HEK293 (cell line): ENCODE data around the gene ZNF521.

Source experiments
- CTCF ChIA-PET: fragments of 350-600 bp; formaldehyde crosslinking; extraction: SDS; loops from one replicate; lab custom pipeline; 2021; ENCODE audit warnings: antibody characterized with exemption; lab: Yijun Ruan, JAX
- POLR2A ChIA-PET: fragments of 300-600 bp; formaldehyde crosslinking; extraction: SDS; loops from one replicate; lab custom pipeline; 2020; ENCODE audit warnings: antibody characterized with exemption, inconsistent platforms; lab: Yijun Ruan, JAX
- H3K27ac ChIP-seq: fragments of 200-500 bp; sonication (Bioruptor generic); 2 replicates; pipeline ENCODE4 v1.5.1; 2014; ENCODE audit warnings: low read depth, low read length, control low read depth, inconsistent platforms; ENCODE audit errors: extremely low read depth
- H3K36me3 ChIP-seq, 2 experiments: fragments of 200-500 bp in 1 of 2; sonication (Bioruptor generic) in 1 of 2; 1 replicate in 1 of 2; 2 replicates in 1 of 2; pipeline ENCODE4 v1.5.1; 2014 to 2017; ENCODE audit warnings: inconsistent platforms in 2 of 2, low read length in 2 of 2; ENCODE audit not compliant: control insufficient read depth in 2 of 2, insufficient read depth in 1 of 2
- H3K4me1 ChIP-seq: fragments of 200-500 bp; sonication (Bioruptor generic); 2 replicates; pipeline ENCODE4 v1.5.1; 2014; ENCODE audit warnings: mild to moderate bottlenecking, low read length, inconsistent platforms; ENCODE audit not compliant: control insufficient read depth, insufficient read depth
- H3K4me3 ChIP-seq: 2 replicates; pipeline ENCODE4 v1.5.1; 2011; ENCODE audit warnings: low read depth, mild to moderate bottlenecking, control low read depth, low read length, moderate library complexity
- H3K9me3 ChIP-seq: fragments of 200-500 bp; sonication (Bioruptor generic); 2 replicates; pipeline ENCODE4 v1.5.1; 2014; ENCODE audit warnings: low read depth, low read length, inconsistent platforms; ENCODE audit not compliant: control insufficient read depth, insufficient read depth
- FEZF1 ChIP-seq: fragments of 450-650 bp; formaldehyde crosslinking; IDR thresholded peaks from 2 replicates; pipeline ENCODE4 v1.5.1; 2016; ENCODE audit warnings: missing biosample characterization, missing genetic modification characterization
- KLF1 ChIP-seq: fragments of 450-650 bp; formaldehyde crosslinking; IDR thresholded peaks from 2 replicates; pipeline ENCODE4 v1.5.1; 2016; ENCODE audit warnings: missing biosample characterization, missing genetic modification characterization
- KLF10 ChIP-seq: fragments of 450-650 bp; IDR thresholded peaks from 2 replicates; pipeline ENCODE4 v1.5.1; 2018; ENCODE audit warnings: missing biosample characterization, mild to moderate bottlenecking, missing genetic modification characterization
- MEIS1 ChIP-seq: sonication (generic); formaldehyde crosslinking; IDR thresholded peaks from 2 replicates; pipeline ENCODE4 v1.8.1; 2022; ENCODE audit warnings: missing genetic modification reagents, mild to moderate bottlenecking, borderline replicate concordance
- OSR2 ChIP-seq: fragments of 450-650 bp; formaldehyde crosslinking; IDR thresholded peaks from 2 replicates; pipeline ENCODE4 v1.5.1; 2016; ENCODE audit warnings: missing biosample characterization, missing genetic modification characterization
- PRDM1 ChIP-seq: fragments of 450-650 bp; formaldehyde crosslinking; IDR thresholded peaks from 2 replicates; pipeline ENCODE4; 2016; ENCODE audit warnings: missing biosample characterization, missing genetic modification characterization
- SP7 ChIP-seq: fragments of 450-650 bp; formaldehyde crosslinking; IDR thresholded peaks from 2 replicates; pipeline ENCODE4 v1.5.1; 2016; ENCODE audit warnings: missing biosample characterization, missing genetic modification characterization
- TCF7L2 ChIP-seq: IDR thresholded peaks from 2 replicates; pipeline ENCODE4 v1.6.1; 2011; ENCODE audit warnings: low read depth, mild to moderate bottlenecking, inconsistent platforms, low read length, moderate library complexity, borderline replicate concordance
- ZFP69B ChIP-seq: fragments of 450-650 bp; formaldehyde crosslinking; IDR thresholded peaks from 2 replicates; pipeline ENCODE4 v1.5.1; 2016; ENCODE audit warnings: missing biosample characterization, missing genetic modification characterization
- ZNF138 ChIP-seq: fragments of 450-650 bp; formaldehyde crosslinking; IDR thresholded peaks from 2 replicates; pipeline ENCODE4 v1.5.1; 2016; ENCODE audit warnings: missing biosample characterization, missing genetic modification characterization, borderline replicate concordance
- ZNF155 ChIP-seq: fragments of 450-650 bp; formaldehyde crosslinking; IDR thresholded peaks from 2 replicates; pipeline ENCODE4 v1.5.1; 2016; ENCODE audit warnings: missing biosample characterization, missing genetic modification characterization
- ZNF266 ChIP-seq: fragments of 450-650 bp; formaldehyde crosslinking; IDR thresholded peaks from 2 replicates; pipeline ENCODE4 v1.5.1; 2016; ENCODE audit warnings: missing biosample characterization, missing genetic modification characterization, low read depth
- ZNF324 ChIP-seq: fragments of 450-650 bp; formaldehyde crosslinking; IDR thresholded peaks from 2 replicates; pipeline ENCODE4 v1.5.1; 2016; ENCODE audit warnings: missing biosample characterization, missing genetic modification characterization
- ZNF37A ChIP-seq: fragments of 450-650 bp; IDR thresholded peaks from 2 replicates; pipeline ENCODE4 v1.5.1; 2018; ENCODE audit warnings: missing biosample characterization, missing genetic modification characterization
- ZNF423 ChIP-seq: fragments of 450-650 bp; formaldehyde crosslinking; IDR thresholded peaks from 2 replicates; pipeline ENCODE4 v1.5.1; 2016; ENCODE audit warnings: missing biosample characterization, missing genetic modification characterization
- ZNF473 ChIP-seq: fragments of 450-650 bp; formaldehyde crosslinking; IDR thresholded peaks from 2 replicates; pipeline ENCODE4 v1.5.1; 2017; ENCODE audit warnings: missing biosample characterization, missing genetic modification characterization
- ZNF610 ChIP-seq: fragments of 450-650 bp; formaldehyde crosslinking; IDR thresholded peaks from 2 replicates; pipeline ENCODE4 v1.5.1; 2016; ENCODE audit warnings: missing biosample characterization, missing genetic modification characterization, borderline replicate concordance
- ZNF624 ChIP-seq: fragments of 450-650 bp; formaldehyde crosslinking; IDR thresholded peaks from 2 replicates; pipeline ENCODE4 v1.5.1; 2017; ENCODE audit warnings: missing biosample characterization, missing genetic modification characterization
- ZNF654 ChIP-seq: fragments of 450-650 bp; formaldehyde crosslinking; IDR thresholded peaks from 2 replicates; pipeline ENCODE4 v1.5.1; 2016; ENCODE audit warnings: low read depth, missing biosample characterization, missing genetic modification characterization
- ZNF670 ChIP-seq: fragments of 450-650 bp; formaldehyde crosslinking; IDR thresholded peaks from 2 replicates; pipeline ENCODE4 v1.5.1; 2016; ENCODE audit warnings: missing biosample characterization, missing genetic modification characterization, low read depth
- ZNF677 ChIP-seq: fragments of 450-650 bp; IDR thresholded peaks from 2 replicates; pipeline ENCODE4 v1.5.0; 2018; ENCODE audit warnings: missing biosample characterization, mild to moderate bottlenecking, missing genetic modification characterization, moderate library complexity
- ZNF776 ChIP-seq: fragments of 450-650 bp; formaldehyde crosslinking; IDR thresholded peaks from 2 replicates; pipeline ENCODE4 v1.5.0; 2017; ENCODE audit warnings: missing biosample characterization, missing genetic modification characterization, borderline replicate concordance
- ZNF830 ChIP-seq: fragments of 450-650 bp; IDR thresholded peaks from 2 replicates; pipeline ENCODE4 v1.5.0; 2018; ENCODE audit warnings: missing biosample characterization, missing genetic modification characterization, low read depth, mild to moderate bottlenecking, moderate library complexity
- TF ChIP-seq, protein P1 (sequence below): fragments of 450-650 bp; formaldehyde crosslinking; IDR thresholded peaks from 2 replicates; pipeline ENCODE4 v1.5.1; 2017; ENCODE audit warnings: missing biosample characterization, missing genetic modification characterization
- TF ChIP-seq, protein P2 (sequence below): fragments of 450-650 bp; formaldehyde crosslinking; IDR thresholded peaks from 2 replicates; pipeline ENCODE4 v1.5.1; 2016; ENCODE audit warnings: missing biosample characterization, missing genetic modification characterization
- TF ChIP-seq, protein P3 (sequence below): fragments of 450-650 bp; formaldehyde crosslinking; IDR thresholded peaks from 2 replicates; pipeline ENCODE4 v1.5.1; 2016; ENCODE audit warnings: missing biosample characterization, missing genetic modification characterization
- TF ChIP-seq, protein P4 (sequence below): fragments of 450-650 bp; formaldehyde crosslinking; IDR thresholded peaks from 2 replicates; pipeline ENCODE4 v1.5.1; 2016; ENCODE audit warnings: missing biosample characterization, missing genetic modification characterization

ZNF521 gene

DNA sequence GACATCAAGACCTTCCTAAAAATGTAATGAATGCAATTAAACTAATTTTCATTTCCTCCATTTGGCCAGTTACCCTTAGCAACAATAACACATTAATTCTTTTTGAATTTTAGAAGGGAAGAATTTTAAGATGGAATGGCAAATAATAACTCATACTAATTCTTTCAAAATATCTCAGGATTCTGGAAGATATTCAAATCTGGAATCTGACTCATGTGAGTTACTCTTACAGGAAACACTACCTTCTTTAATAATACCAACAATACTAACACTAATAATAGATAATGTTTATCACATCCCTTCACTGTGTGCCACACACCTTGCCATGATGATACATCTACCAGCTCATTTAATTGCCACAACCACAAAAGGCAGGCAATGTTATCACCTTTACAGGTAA lies 46.4 kb downstream of the ZNF521 start (continued):
- TF ChIP-seq, protein P1, sequence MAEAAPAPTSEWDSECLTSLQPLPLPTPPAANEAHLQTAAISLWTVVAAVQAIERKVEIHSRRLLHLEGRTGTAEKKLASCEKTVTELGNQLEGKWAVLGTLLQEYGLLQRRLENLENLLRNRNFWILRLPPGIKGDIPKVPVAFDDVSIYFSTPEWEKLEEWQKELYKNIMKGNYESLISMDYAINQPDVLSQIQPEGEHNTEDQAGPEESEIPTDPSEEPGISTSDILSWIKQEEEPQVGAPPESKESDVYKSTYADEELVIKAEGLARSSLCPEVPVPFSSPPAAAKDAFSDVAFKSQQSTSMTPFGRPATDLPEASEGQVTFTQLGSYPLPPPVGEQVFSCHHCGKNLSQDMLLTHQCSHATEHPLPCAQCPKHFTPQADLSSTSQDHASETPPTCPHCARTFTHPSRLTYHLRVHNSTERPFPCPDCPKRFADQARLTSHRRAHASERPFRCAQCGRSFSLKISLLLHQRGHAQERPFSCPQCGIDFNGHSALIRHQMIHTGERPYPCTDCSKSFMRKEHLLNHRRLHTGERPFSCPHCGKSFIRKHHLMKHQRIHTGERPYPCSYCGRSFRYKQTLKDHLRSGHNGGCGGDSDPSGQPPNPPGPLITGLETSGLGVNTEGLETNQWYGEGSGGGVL (tag by site-specific recombination), result no peak
- TF ChIP-seq ZNF654 (tag by site-specific recombination) (no peak), ZNF610 (tag by site-specific recombination) (no peak)
- TF ChIP-seq, all 188 proteins: peak for 0

GRCh38 chr18:25300492-25300891 lies 51.5 kb downstream of the ZNF521 start:
- no peaks in the 10 kb centered on the region for H3K9me3 ChIP-seq
- no peak for TF ChIP-seq TCF7L2
- no peak for TF ChIP-seq ZNF624 (tag by site-specific recombination)
- no peak for TF ChIP-seq ZNF830
- no peak for TF ChIP-seq MEIS1 (CRISPR knock-in tag)
- TF ChIP-seq KLF1 (tag by site-specific recombination), result no peak
- TF ChIP-seq ZNF155 (tag by site-specific recombination), result no peak
- TF ChIP-seq ZNF37A (tag by site-specific recombination), result no peak
- TF ChIP-seq, protein P2, sequence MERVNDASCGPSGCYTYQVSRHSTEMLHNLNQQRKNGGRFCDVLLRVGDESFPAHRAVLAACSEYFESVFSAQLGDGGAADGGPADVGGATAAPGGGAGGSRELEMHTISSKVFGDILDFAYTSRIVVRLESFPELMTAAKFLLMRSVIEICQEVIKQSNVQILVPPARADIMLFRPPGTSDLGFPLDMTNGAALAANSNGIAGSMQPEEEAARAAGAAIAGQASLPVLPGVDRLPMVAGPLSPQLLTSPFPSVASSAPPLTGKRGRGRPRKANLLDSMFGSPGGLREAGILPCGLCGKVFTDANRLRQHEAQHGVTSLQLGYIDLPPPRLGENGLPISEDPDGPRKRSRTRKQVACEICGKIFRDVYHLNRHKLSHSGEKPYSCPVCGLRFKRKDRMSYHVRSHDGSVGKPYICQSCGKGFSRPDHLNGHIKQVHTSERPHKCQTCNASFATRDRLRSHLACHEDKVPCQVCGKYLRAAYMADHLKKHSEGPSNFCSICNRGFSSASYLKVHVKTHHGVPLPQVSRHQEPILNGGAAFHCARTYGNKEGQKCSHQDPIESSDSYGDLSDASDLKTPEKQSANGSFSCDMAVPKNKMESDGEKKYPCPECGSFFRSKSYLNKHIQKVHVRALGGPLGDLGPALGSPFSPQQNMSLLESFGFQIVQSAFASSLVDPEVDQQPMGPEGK, result no peak
- no peak for TF ChIP-seq FEZF1 (tag by site-specific recombination)
- no peaks in the 10 kb centered on the region for H3K4me1 ChIP-seq
- POLR2A ChIA-PET, result no interaction called here
- CTCF ChIA-PET, result no interaction called here
- H3K36me3 ChIP-seq, result no peaks in the 10 kb centered on the region
- no peak overlapping the region for H3K4me3 ChIP-seq
- no peak overlapping the region for H3K27ac ChIP-seq

DNA sequence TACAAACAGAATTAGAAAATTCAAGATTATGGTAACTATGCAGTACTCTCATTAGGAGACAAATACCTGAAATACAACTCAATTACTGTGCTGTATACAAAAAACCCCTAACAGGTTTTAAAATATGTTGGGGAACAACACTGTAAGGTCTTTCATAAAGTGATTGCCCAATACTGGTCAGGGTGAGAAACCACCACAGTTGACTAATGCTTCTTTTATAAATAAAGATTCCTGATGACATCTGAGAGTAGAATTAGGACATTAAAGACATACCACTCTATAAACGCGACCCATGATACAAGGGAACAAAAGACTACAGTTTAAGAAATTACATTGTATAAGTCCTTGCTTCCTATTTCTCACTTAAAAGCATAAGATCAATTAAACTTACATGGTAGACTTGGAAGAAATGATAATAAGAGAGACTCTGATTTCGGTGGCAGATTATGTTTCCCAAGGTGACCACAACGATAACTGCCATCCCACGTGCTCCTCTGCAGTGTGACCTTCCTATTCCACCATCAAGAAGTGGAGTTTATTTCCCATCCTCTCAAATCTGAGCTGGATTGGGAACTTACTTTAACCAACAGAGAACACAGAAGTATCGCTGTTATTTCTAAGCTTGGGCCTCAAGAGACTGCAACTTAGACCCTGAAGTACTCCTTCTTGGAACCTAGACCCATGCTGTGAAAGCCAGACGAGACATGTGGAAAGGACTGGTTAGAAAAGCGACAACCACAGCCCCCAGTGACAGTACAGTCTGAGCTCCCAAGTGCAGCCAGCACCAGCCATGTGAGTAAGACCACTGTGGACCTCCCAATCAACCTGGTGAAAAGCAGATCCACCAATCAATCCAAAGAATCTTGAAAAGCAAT lies 52.3 kb downstream of the ZNF521 start:
- H3K4me1 ChIP-seq, result no peaks in the 10 kb centered on the region
- no peaks in the 10 kb centered on the region for H3K9me3 ChIP-seq
- ChIA-PET CTCF (no interaction called here), POLR2A (no interaction called here)
- H3K4me3 ChIP-seq, result no peak overlapping the region
- H3K36me3 ChIP-seq, result no peaks in the 10 kb centered on the region
- H3K27ac ChIP-seq, result no peak overlapping the region
- TF ChIP-seq ZFP69B (tag by site-specific recombination), result no peak
- TF ChIP-seq ZNF324 (tag by site-specific recombination), result no peak
- TF ChIP-seq ZNF670 (tag by site-specific recombination), result no peak
- TF ChIP-seq OSR2 (tag by site-specific recombination), result no peak
- TF ChIP-seq ZNF473, result no peak
- TF ChIP-seq, protein P3, sequence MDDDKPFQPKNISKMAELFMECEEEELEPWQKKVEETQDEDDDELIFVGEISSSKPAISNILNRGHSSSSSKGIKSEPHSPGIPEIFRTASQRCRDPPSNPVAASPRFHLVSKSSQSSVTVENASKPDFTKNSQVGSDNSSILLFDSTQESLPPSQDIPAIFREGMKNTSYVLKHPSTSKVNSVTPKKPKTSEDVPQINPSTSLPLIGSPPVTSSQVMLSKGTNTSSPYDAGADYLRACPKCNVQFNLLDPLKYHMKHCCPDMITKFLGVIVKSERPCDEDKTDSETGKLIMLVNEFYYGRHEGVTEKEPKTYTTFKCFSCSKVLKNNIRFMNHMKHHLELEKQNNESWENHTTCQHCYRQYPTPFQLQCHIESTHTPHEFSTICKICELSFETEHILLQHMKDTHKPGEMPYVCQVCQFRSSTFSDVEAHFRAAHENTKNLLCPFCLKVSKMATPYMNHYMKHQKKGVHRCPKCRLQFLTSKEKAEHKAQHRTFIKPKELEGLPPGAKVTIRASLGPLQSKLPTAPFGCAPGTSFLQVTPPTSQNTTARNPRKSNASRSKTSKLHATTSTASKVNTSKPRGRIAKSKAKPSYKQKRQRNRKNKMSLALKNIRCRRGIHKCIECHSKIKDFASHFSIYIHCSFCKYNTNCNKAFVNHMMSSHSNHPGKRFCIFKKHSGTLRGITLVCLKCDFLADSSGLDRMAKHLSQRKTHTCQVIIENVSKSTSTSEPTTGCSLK, result no peak
- no peak for TF ChIP-seq PRDM1 (tag by site-specific recombination)
- no peak for TF ChIP-seq ZNF138 (tag by site-specific recombination)
- no peak for TF ChIP-seq ZNF776 (tag by site-specific recombination)
- TF ChIP-seq KLF10, result no peak
- TF ChIP-seq ZNF266 (tag by site-specific recombination), result no peak
- no peak for TF ChIP-seq ZNF677
- TF ChIP-seq SP7 (tag by site-specific recombination), result no peak
- no peak for TF ChIP-seq ZNF423
- TF ChIP-seq, protein P4, sequence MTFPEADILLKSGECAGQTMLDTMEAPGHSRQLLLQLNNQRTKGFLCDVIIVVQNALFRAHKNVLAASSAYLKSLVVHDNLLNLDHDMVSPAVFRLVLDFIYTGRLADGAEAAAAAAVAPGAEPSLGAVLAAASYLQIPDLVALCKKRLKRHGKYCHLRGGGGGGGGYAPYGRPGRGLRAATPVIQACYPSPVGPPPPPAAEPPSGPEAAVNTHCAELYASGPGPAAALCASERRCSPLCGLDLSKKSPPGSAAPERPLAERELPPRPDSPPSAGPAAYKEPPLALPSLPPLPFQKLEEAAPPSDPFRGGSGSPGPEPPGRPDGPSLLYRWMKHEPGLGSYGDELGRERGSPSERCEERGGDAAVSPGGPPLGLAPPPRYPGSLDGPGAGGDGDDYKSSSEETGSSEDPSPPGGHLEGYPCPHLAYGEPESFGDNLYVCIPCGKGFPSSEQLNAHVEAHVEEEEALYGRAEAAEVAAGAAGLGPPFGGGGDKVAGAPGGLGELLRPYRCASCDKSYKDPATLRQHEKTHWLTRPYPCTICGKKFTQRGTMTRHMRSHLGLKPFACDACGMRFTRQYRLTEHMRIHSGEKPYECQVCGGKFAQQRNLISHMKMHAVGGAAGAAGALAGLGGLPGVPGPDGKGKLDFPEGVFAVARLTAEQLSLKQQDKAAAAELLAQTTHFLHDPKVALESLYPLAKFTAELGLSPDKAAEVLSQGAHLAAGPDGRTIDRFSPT, result no peak
